ENCODE results near the gene PRDM16.
"Not testable (repeated sequence)": the region's sequence is repeated elsewhere in the genome, so short reads cannot be mapped to it uniquely, and the experiment has no call there.

PRDM16 gene

DNA sequence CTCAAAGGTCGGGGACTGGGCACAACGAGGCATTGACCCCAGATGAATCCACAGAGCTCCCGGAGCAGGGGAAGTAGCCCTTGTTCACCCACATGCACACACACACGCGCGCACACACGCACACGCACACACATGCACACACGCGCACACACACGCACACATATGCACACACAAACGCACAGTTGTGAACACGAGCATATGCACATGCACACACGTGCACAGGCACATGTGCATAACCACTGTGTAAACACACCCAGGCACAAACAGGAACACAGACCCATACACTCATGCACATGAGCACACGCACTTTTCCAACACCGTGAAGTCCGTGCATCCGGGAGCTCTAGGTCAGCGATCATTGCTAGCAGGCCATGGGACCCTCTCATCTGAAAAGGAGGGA, 208.6 kb downstream of the PRDM16 start:
- no peaks in the 10 kb centered on the region for H3K27me3 ChIP-seq (ENCODE audit: control insufficient read depth in 1 of 2, insufficient read depth in 2 of 2, low read length in 2 of 2)
- H3K36me3 ChIP-seq (ENCODE audit: control insufficient read depth in 1 of 2, insufficient read depth in 2 of 2, low read length in 2 of 2): peaks cover 0 to 3% of the 10 kb centered on the region in 2 donors
- H3K9ac ChIP-seq (ENCODE audit: low read depth in 1 of 2, low read length in 2 of 2): no peak overlapping the region
- H3K27ac ChIP-seq (ENCODE audit: low read depth, low read length): no peak overlapping the region
- no peaks in the 10 kb centered on the region for H3K9me3 ChIP-seq (ENCODE audit: control insufficient read depth in 1 of 2, low read length in 2 of 2)
- H3K4me1 ChIP-seq (ENCODE audit: control insufficient read depth in 1 of 2, insufficient read depth in 2 of 2, low read length in 2 of 2): peaks cover 22 to 24% of the 10 kb centered on the region in 2 donors
- no peak overlapping the region for H3K4me3 ChIP-seq (ENCODE audit: low read depth in 1 of 2, low read length in 2 of 2)

DNA sequence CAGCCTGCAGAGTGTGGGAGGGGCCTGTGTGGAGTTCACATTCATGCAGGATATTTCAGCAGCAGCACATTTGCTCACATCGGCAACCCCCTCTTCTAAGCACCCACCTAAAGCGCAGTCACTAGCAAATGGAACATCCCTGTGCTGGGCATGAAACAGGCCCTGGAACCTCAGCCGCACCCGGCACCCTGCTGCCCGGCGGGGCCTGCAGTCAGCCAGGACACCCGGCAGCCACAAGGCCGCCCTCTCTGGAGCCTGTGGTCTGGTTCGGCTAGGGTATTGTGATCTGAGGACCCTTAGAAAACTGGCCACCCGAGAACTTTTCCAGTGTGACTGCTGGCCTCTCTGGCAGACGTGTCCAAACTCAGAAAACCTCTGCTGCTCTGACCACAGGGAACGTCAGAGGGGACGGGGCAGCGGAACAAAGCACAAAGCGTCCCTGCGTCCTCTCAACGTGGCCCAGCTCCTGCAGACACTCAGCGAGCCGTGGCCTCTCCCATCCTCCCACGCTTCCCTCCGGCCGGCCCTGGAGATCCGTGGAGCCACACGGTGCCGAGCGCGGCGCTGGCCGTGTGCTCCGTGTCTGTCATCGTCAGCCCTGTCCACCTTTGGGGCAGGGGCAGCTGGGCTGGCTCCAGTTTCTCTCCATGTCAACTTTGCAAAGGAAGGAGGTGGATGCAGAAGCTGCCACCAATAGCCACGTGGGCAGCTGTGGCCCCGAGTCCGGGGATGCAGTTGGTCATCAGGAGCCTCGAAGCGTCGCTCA, 209.6 kb downstream of the PRDM16 start:
- H3K9ac ChIP-seq (ENCODE audit: low read depth in 1 of 2, low read length in 2 of 2): no peak overlapping the region
- no peaks in the 10 kb centered on the region for H3K9me3 ChIP-seq (ENCODE audit: control insufficient read depth in 1 of 2, low read length in 2 of 2)
- peaks cover 0 to 3% of the 10 kb centered on the region in 2 donors for H3K36me3 ChIP-seq (ENCODE audit: control insufficient read depth in 1 of 2, insufficient read depth in 2 of 2, low read length in 2 of 2)
- H3K4me3 ChIP-seq (ENCODE audit: low read depth in 1 of 2, low read length in 2 of 2): no peak overlapping the region
- H3K4me1 ChIP-seq (ENCODE audit: control insufficient read depth in 1 of 2, insufficient read depth in 2 of 2, low read length in 2 of 2): peaks cover 20 to 22% of the 10 kb centered on the region in 2 donors
- no peak overlapping the region for H3K27ac ChIP-seq (ENCODE audit: low read depth, low read length)
- H3K27me3 ChIP-seq (ENCODE audit: control insufficient read depth in 1 of 2, insufficient read depth in 2 of 2, low read length in 2 of 2): no peaks in the 10 kb centered on the region

DNA sequence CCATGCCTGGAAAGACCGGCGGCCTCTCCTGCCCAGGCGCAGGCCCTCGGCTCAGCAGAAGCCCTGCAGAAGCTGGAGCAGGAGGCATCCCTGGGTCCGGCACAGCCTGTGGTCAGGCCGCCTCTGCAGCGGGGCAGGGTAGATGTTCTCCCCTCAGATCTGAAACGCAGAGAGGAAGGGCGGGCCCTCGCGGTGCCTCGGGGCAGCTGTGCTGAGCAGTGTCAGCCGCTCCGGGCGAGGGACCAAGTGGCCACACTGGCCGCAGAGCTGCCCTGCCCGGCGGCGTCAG, 210.1 kb downstream of the PRDM16 start:
- H3K27ac ChIP-seq (ENCODE audit: low read depth, low read length): no peak overlapping the region
- H3K36me3 ChIP-seq (ENCODE audit: control insufficient read depth in 1 of 2, insufficient read depth in 2 of 2, low read length in 2 of 2): peaks cover 0 to 3% of the 10 kb centered on the region in 2 donors
- H3K9ac ChIP-seq (ENCODE audit: low read depth in 1 of 2, low read length in 2 of 2): no peak overlapping the region
- H3K4me1 ChIP-seq (ENCODE audit: control insufficient read depth in 1 of 2, insufficient read depth in 2 of 2, low read length in 2 of 2): peaks cover 18 to 20% of the 10 kb centered on the region in 2 donors
- H3K9me3 ChIP-seq (ENCODE audit: control insufficient read depth in 1 of 2, low read length in 2 of 2): no peaks in the 10 kb centered on the region
- no peak overlapping the region for H3K4me3 ChIP-seq (ENCODE audit: low read depth in 1 of 2, low read length in 2 of 2)
- no peaks in the 10 kb centered on the region for H3K27me3 ChIP-seq (ENCODE audit: control insufficient read depth in 1 of 2, insufficient read depth in 2 of 2, low read length in 2 of 2)

DNA sequence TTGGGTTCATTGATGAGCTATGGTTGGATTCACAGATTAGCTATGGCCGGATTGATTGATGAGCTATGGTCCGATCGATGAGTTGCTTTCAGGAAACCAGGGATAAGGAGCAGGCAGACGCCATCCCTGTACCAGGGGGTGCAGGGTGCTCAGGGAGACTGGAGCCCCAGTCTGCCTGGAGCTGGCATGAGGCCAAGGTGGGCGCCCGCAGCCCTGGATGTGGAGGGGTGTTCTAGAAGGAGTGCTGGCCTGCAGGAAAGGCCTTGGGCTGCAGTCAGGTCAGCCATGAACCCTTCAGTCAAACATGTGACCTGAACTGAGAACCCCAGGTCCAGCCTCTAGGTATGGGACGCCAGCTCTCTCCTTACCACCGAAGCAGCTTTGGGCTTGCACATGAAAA, 212.7 kb downstream of the PRDM16 start:
- Histone ChIP-seq H3K27me3 (ENCODE audit: control insufficient read depth in 1 of 2, insufficient read depth in 2 of 2, low read length in 2 of 2) (no peaks in the 10 kb centered on the region), H3K9ac (ENCODE audit: low read depth in 1 of 2, low read length in 2 of 2) (no peak overlapping the region), H3K36me3 (ENCODE audit: control insufficient read depth in 1 of 2, insufficient read depth in 2 of 2, low read length in 2 of 2) (peaks cover 0 to 3% of the 10 kb centered on the region in 2 donors), H3K9me3 (ENCODE audit: control insufficient read depth in 1 of 2, low read length in 2 of 2) (no peaks in the 10 kb centered on the region), H3K27ac (ENCODE audit: low read depth, low read length) (no peak overlapping the region), H3K4me1 (ENCODE audit: control insufficient read depth in 1 of 2, insufficient read depth in 2 of 2, low read length in 2 of 2) (peaks cover 17 to 21% of the 10 kb centered on the region in 2 donors), H3K4me3 (ENCODE audit: low read depth in 1 of 2, low read length in 2 of 2) (no peak overlapping the region)

DNA sequence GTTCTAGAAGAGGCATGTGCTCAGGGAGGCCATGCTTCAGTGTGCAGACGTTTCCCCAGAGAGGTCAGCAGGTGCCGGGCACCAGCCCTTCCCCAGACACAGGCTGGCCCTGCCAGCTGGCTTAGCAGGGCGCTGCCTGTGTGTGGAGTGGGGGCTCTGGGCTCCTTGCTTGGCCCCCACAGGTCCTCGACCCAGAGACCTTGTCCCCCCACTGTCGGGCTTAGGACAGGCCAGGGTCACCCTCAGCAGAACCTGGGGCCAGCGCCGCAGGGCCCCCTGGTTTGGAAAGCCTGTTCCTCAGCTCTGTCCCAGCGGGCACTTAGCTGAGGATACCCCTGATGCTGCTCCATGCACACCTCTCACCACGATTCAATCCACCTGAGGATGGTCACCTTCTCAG, 213.2 kb downstream of the PRDM16 start:
- Histone ChIP-seq H3K4me1 (ENCODE audit: control insufficient read depth in 1 of 2, insufficient read depth in 2 of 2, low read length in 2 of 2) (peaks cover 17 to 21% of the 10 kb centered on the region in 2 donors), H3K27ac (ENCODE audit: low read depth, low read length) (no peak overlapping the region), H3K4me3 (ENCODE audit: low read depth in 1 of 2, low read length in 2 of 2) (no peak overlapping the region), H3K9me3 (ENCODE audit: control insufficient read depth in 1 of 2, low read length in 2 of 2) (no peaks in the 10 kb centered on the region), H3K27me3 (ENCODE audit: control insufficient read depth in 1 of 2, insufficient read depth in 2 of 2, low read length in 2 of 2) (no peaks in the 10 kb centered on the region), H3K9ac (ENCODE audit: low read depth in 1 of 2, low read length in 2 of 2) (no peak overlapping the region), H3K36me3 (ENCODE audit: control insufficient read depth in 1 of 2, insufficient read depth in 2 of 2, low read length in 2 of 2) (peaks cover 0 to 3% of the 10 kb centered on the region in 2 donors)

DNA sequence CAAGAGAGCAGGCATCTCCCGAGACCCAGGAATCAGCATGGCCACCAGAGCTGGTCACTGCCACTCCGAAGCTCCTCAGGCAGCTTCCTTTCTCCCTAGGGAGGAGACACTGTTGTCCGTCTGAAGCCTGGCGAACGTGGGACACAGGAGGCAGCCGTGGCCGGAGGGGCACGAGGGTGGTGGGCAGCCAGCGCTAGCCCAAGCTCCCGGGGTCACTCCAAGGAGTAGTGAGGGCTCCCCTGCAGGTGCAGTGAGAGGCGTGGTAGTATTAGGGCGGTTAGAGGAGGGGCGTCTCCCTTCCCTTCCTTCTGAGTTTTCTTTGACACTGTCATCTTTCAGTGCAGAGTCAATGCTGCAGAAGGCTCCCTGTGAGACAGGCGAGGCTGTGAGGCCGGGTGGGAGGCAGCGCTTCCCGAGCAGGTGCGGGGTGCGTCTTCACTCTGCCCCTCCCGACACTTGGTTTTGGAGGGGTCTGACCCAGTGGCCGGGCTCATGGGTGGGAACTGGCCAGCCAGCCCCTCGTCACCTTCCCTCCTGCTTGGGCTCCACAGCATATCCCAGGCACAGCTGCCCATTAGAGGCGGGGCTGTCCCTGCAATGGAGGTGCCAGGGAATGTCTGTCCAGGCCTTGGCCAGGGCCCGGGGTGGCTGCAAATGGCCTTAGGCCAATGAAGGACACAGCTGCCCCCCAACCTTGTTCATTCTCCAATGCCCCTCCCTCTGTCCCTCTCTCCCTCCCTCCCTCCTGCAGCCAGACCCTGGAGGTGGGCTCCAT, 213.8 kb downstream of the PRDM16 start:
- H3K4me1 ChIP-seq (ENCODE audit: control insufficient read depth in 1 of 2, insufficient read depth in 2 of 2, low read length in 2 of 2): peaks cover 17 to 21% of the 10 kb centered on the region in 2 donors
- H3K27ac ChIP-seq (ENCODE audit: low read depth, low read length): no peak overlapping the region
- H3K9me3 ChIP-seq (ENCODE audit: control insufficient read depth in 1 of 2, low read length in 2 of 2): no peaks in the 10 kb centered on the region
- H3K9ac ChIP-seq (ENCODE audit: low read depth in 1 of 2, low read length in 2 of 2): no peak overlapping the region
- no peaks in the 10 kb centered on the region for H3K36me3 ChIP-seq (ENCODE audit: control insufficient read depth in 1 of 2, insufficient read depth in 2 of 2, low read length in 2 of 2)
- H3K4me3 ChIP-seq (ENCODE audit: low read depth in 1 of 2, low read length in 2 of 2): no peak overlapping the region
- no peaks in the 10 kb centered on the region for H3K27me3 ChIP-seq (ENCODE audit: control insufficient read depth in 1 of 2, insufficient read depth in 2 of 2, low read length in 2 of 2)

DNA sequence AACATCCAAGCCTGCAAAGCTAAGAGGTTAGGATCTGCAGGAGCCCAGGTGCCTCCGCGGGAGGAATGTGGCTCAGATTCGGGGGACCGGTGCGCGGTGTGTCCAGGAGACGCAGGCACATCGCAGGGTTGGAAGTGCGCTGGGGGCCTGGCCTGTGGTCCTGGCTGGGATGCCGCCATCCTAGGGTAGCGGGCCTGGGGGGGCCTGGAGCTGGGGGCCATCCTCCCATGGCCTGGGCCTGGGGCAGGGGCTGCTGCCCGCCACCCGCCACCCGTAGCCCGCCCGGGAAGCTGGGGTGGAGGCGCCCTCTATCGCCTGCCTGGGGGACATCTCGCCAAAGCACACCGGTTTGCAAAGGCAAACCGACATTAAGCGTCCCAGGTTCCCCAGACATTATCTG, 214.8 kb downstream of the PRDM16 start:
- H3K9me3 ChIP-seq (ENCODE audit: control insufficient read depth in 1 of 2, low read length in 2 of 2): no peaks in the 10 kb centered on the region
- H3K27me3 ChIP-seq (ENCODE audit: control insufficient read depth in 1 of 2, insufficient read depth in 2 of 2, low read length in 2 of 2): no peaks in the 10 kb centered on the region
- no peak overlapping the region for H3K27ac ChIP-seq (ENCODE audit: low read depth, low read length)
- no peaks in the 10 kb centered on the region for H3K36me3 ChIP-seq (ENCODE audit: control insufficient read depth in 1 of 2, insufficient read depth in 2 of 2, low read length in 2 of 2)
- no peak overlapping the region for H3K9ac ChIP-seq (ENCODE audit: low read depth in 1 of 2, low read length in 2 of 2)
- peaks cover 17 to 21% of the 10 kb centered on the region in 2 donors for H3K4me1 ChIP-seq (ENCODE audit: control insufficient read depth in 1 of 2, insufficient read depth in 2 of 2, low read length in 2 of 2)
- H3K4me3 ChIP-seq (ENCODE audit: low read depth in 1 of 2, low read length in 2 of 2): no peak overlapping the region

DNA sequence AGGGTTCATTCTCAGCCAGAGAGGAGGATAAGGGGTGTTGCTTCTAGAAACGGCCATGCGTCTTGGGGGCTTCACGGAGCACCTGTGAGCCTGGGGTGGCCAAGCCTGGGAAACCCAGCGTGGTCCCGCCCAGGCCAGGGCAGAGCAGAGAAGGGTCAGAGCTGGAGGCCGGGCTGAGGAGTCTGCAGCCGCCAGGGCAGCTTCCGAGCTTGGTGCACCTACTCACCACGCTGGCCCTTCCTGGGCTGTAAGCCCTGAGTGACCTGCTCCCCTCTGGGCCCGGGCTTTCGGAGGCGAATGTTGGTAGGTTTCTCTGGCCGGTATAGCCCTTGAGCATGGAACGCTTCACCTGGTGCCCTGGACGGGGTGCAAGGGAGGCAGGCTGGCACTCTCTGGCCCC, 215.7 kb downstream of the PRDM16 start:
- H3K36me3 ChIP-seq (ENCODE audit: control insufficient read depth in 1 of 2, insufficient read depth in 2 of 2, low read length in 2 of 2): no peaks in the 10 kb centered on the region
- no peaks in the 10 kb centered on the region for H3K9me3 ChIP-seq (ENCODE audit: control insufficient read depth in 1 of 2, low read length in 2 of 2)
- H3K4me1 ChIP-seq (ENCODE audit: control insufficient read depth in 1 of 2, insufficient read depth in 2 of 2, low read length in 2 of 2): peaks cover 17 to 21% of the 10 kb centered on the region in 2 donors
- H3K27me3 ChIP-seq (ENCODE audit: control insufficient read depth in 1 of 2, insufficient read depth in 2 of 2, low read length in 2 of 2): no peaks in the 10 kb centered on the region
- no peak overlapping the region for H3K27ac ChIP-seq (ENCODE audit: low read depth, low read length)
- no peak overlapping the region for H3K9ac ChIP-seq (ENCODE audit: low read depth in 1 of 2, low read length in 2 of 2)
- H3K4me3 ChIP-seq (ENCODE audit: low read depth in 1 of 2, low read length in 2 of 2): no peak overlapping the region

DNA sequence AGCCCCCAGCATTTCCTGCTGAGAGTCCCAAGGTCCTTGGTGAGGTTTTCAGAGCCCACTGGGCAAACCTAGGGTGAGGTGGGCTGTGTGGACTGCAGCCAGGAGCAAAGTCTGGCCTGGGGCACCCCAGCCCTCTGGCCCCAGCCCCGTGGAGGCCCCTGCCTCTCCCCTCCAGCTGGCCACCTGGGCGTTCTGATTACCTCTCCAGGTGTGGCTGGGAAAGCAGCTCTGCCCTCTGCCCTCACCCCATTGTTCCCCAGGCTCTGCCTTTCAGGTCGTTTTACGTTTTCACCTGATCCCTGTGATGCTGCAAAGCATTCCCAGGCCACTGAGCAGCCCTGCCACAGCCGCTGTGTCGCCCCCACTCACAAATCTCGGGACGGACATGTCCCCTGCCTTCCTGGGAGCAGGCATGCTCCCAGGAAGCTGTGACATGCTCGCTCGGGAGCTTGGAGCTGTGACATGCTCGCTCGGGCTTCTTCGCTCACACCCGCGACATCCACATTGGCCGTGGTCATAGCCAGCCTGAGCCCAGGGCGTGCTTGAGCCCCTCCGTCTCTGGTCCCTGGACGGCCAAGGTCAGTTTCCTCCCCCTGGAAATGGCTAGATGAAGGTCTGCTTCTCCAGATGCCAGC, 216.2 kb downstream of the PRDM16 start:
- no peak overlapping the region for H3K27ac ChIP-seq (ENCODE audit: low read depth, low read length)
- no peak overlapping the region for H3K9ac ChIP-seq (ENCODE audit: low read depth in 1 of 2, low read length in 2 of 2)
- H3K4me3 ChIP-seq (ENCODE audit: low read depth in 1 of 2, low read length in 2 of 2): no peak overlapping the region
- H3K36me3 ChIP-seq (ENCODE audit: control insufficient read depth in 1 of 2, insufficient read depth in 2 of 2, low read length in 2 of 2): no peaks in the 10 kb centered on the region
- no peaks in the 10 kb centered on the region for H3K27me3 ChIP-seq (ENCODE audit: control insufficient read depth in 1 of 2, insufficient read depth in 2 of 2, low read length in 2 of 2)
- no peaks in the 10 kb centered on the region for H3K9me3 ChIP-seq (ENCODE audit: control insufficient read depth in 1 of 2, low read length in 2 of 2)
- peaks cover 17 to 21% of the 10 kb centered on the region in 2 donors for H3K4me1 ChIP-seq (ENCODE audit: control insufficient read depth in 1 of 2, insufficient read depth in 2 of 2, low read length in 2 of 2)

DNA sequence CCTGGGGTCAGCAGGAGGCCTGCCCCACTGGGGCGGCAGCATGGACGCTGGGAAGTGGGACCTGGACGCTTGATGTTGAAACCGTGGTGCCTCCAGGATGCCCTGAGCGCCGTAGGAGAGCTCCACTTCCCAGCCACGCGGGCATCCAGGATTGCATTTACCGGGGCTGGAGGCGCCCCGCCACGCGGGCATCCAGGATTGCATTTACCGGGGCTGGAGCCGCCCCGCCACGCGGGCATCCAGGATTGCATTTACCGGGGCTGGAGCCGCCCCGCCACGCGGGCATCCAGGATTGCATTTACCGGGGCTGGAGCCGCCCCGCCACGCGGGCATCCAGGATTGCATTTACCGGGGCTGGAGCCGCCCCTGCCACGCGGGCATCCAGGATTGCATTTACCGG, 218.1 kb downstream of the PRDM16 start:
- H3K4me3 ChIP-seq (ENCODE audit: low read depth in 1 of 2, low read length in 2 of 2); H3K27ac ChIP-seq (ENCODE audit: low read depth, low read length); H3K9ac ChIP-seq (ENCODE audit: low read depth in 1 of 2, low read length in 2 of 2); H3K9me3 ChIP-seq (ENCODE audit: control insufficient read depth in 1 of 2, low read length in 2 of 2); H3K36me3 ChIP-seq (ENCODE audit: control insufficient read depth in 1 of 2, insufficient read depth in 2 of 2, low read length in 2 of 2); H3K27me3 ChIP-seq (ENCODE audit: control insufficient read depth in 1 of 2, insufficient read depth in 2 of 2, low read length in 2 of 2): not testable (repeated sequence)
- peaks cover 27 to 32% of the 10 kb centered on the region in 2 donors for H3K4me1 ChIP-seq (ENCODE audit: control insufficient read depth in 1 of 2, insufficient read depth in 2 of 2, low read length in 2 of 2)
